GM18511 (cell line): Measurements from ENCODE around the gene HYAL1.

Experiments used
- ATAC-seq: cut with Tn5 transposase; IDR thresholded peaks from one replicate; pipeline ENCODE4 v1.9.1; 2021; ENCODE audit warnings: mild to moderate bottlenecking, moderate library complexity; ENCODE audit not compliant: unreplicated experiment

Gene HYAL1

DNA sequence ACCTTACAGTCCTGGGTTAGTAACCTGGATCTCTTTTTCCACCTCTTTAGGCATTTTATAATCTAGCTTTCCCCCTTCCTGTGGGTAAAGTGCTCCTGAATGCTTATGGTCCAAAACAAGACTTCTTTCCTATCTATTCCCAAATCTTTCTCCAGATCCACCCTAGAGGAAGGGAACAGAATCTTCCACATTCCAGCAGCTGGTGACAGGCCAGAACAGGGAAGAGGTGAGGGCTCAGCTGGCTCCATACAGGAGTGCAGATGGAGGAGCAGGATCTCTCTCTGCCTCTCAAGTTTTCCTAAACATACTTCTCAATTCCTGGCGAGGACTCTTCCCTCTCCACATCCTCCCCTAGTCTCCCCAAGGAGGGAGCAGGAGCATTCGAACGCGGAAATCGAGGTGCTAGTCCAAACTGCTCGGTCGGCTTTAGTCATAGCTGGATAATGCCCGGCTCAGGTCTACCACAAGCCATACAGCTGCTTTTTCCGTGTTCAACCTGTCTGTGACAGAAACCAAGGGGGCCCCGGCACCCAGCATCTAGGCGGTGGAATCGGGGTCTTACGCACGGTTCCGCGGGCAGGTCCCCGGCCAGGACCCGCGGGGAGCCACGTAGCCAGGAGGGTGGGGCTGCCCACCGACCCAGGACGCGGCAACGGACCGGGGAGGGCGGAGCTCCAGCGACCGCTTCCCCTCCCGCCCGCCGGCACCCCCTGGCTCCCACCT lies 33.2 kb upstream of the HYAL1 start:
- ATAC-seq = peak; percentile 35

DNA sequence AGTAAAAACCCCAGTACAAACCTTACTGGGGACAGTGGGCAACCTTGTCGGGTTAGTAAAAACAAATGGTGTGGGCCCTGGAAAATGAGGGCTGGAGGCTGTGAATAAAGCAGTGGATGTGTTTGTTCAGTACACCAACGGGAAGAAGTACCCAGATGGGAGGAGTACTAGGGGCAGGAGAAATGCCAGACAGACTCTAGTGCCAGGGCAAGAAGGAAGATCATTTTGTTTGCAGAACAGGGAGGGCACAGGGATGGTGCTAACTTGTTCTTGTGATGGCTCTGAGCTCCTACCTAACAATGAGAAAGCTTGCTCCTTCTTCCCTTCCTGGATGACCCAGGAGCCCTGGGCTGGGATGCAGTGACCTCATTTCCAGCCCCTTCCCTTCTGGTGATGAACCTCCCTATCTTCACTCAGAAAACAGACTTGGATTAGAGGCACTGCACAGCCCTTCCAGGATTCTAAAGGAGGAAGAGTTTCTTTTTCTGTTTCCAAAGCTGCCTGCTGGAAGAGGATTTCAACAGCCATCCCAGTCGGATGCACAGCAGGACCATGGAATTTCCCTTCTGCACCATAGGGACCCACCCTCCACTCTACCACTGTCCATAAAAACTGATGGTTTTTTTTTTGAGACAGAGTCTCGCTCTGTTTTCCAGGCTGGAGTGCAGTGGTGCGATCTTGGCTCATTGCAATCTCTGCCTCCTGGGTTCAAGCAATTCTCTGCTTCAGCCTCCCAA lies 31.1 kb upstream of the HYAL1 start:
- no peak for ATAC-seq

DNA sequence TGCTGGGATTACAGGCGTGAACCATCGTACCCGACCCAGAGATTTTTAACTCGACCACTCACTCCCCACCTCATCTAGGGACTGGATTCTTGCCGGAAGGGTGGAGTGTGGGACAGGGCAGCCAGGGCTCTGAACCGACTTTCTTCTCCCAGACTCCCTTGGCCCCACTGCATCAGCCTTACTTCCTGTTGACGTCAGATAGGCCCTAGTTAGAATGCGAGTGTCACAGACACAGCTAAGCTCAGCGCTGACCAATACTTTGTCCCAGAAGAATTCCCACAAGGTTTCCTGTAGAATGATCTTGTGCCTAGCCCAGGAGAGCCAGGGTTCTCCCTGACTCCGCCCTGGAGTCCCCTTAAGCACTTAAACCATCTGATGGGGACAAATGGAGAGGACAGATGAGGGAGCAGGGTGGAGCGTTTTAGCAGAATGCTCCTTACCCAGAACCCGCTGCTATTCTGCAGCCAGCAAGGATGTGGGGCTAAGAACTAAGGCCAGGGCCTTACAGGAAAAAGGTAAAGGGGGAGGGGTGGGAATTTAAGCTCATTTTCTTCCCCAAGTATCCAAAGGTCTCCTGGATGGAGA lies 30.5 kb upstream of the HYAL1 start:
- ATAC-seq = no peak

DNA sequence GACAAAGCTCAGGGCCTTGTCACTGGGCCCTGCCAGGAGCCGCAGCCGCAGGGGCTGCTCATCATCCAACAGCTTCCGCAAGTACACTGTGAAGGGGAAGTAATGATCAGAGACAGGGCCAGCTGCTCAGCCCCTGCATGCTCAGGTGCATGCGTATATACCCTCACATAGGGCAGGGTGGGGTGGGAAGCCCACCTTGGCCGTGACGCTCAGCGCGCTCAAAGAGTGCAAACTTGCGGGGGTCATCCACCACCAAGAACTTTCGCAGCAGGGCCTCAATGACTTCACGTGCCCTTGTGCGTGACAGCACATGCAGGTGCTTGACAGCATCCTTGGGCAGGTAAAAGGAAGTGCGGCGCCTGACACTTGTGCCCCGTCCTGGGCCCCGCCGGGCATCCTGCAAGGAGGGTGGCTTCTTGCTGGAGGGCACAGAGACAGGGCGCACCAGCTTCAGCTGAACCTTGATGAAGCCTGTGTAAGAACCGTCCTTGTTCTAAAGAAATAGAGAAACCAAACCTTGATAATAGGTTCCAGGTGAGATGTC lies 28.1 kb upstream of the HYAL1 start:
- no peak for ATAC-seq

DNA sequence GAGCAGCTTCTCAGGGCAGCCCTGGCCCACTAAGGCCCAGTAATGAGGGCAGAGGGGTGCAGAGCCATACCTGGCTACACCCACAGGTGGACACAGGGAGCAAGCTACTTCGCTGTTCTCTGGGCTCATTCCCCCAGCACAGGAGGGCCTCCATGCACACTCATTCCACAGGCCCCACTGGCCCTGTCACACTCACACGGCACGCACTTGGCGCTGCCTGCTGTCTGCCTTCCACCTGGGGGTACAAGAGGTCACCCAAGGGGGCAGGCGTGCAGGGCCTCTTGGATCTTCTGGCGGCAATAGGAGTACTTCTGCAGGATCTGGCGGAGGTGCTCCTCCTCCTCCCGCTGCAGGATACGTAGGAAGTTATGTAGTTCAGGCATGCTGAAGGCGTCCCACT lies 27.0 kb upstream of the HYAL1 start:
- ATAC-seq = no peak

DNA sequence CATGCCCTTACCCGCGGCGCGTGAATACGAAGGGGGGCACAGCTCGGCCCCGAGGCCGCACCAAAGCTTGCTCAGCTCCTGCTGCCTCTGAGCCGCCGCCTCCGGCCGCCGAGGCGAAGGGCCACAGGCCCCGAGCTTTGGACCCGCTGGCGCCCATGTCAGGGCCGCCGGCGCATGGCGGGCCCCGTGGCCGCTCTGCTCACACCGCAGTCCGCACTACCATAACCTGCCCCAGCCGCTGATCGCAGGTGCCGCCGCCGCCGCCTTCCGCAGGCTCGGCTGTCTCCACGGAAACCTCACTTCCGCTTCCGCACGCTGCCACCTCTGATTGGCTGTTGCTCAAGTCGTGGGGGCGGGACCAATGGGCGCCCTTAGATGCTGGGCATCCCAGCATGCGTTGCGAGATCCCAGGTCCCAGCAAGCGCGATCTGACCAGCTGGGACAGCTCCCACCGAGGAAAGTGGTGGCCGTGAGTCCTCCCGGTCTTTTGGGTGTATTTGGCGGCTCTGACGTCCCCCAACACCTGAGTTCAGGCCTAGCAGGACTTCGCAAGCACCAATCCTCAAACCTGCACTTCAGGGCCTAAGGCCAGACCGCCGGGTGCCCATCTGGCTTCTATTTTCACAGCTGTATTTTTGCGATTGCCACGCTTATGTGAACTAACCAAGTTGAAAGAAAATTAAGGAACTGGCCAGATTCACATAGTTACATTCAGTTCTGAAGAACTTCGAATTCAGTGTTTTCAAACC lies 24.7 kb upstream of the HYAL1 start, which contains the start of gene TUSC2:
Gene TUSC2, minus strand, starts transcription at position 281 of the 749 bp plus-strand sequence. Its CDS starts 124 bp downstream, at position 157.
- ATAC-seq = peak; percentile 95

DNA sequence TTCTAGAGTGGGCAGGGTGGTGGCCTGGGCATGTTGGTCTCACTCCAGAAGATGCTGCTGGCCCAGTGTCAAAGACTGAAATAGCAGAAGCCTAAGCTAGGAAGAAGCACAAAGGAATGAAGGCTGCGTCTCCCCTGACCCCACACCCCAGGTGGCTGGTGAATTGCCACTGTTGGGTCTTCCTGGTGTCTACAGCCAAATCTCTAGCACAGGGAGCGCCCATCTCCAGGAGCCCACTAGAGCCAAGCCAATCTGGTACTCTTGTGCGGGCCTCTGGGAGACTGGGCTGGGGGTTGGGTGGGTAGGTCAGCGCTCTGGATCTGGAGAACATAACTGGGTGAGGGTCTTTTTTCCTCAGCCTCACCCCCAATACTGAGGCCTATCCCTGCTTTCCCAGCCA lies 23.8 kb upstream of the HYAL1 start:
- no peak for ATAC-seq

DNA sequence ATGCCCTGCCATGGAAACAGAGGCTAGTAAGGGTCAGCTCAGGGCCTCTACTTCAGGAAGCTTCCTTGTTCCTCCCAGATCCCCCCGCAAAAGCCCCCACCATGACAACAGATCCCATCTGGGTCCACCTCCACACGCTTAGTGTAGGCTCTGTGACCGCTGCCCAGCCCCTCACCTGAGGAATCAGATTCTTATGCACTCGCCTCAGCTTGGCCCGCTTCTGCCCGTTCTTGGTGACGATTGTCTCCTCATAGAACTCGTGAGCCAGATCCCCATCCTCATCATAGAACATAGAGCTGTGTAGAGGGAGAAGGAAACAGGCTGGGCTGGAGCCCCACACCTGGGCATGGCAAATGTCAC lies 22.8 kb upstream of the HYAL1 start:
- ATAC-seq = no peak

DNA sequence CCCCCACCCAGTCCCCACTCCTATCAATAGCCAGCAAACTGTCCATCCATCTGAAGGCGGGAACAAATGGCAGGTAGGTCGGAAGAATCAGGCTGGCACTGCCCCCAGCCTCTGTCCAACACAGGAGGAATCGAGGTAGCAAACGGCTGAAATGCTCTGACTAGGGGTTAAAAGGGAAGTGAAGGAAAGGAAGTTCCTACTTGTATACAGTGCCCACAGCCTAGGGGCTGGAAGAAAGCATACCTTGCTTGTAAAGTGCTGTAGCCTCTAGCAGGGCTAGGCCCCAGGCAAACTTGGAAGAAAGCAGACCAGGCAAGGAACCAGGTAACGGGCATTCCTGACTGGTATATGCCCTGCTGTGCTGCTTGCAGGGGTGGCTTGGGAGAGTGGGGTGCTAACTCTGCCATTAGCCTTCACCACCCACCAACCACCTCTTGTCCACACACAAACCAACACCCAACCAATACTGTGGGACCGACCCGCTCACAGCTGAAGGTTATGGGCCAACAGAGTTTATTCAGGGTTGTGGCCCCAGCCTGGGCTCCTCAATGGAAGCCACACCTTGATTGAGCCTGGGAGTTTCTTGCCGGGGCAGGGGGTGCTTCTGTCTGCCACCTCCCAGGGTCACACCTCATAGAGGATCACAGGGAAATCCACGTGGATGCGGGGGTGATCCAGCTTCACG lies 22.3 kb upstream of the HYAL1 start:
- no peak for ATAC-seq

DNA sequence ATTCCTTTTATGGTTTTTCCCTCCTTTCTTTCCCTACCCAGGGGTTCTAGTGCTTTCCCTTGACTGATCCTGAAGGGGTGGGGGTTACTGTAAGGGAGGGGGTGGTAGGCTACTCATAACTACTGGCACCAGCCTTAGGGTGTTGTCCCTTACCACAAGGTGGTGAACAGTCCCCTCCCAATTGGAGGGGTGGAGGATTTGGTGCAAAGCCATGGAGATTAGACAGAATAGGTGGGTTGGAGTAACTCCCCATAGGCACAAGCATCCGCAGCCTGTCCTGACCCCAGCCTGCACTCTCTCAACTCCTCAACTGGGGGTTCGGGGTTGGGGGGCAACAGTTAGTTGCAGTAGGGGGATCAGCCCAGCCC lies 21.7 kb upstream of the HYAL1 start:
- ATAC-seq = no peak

DNA sequence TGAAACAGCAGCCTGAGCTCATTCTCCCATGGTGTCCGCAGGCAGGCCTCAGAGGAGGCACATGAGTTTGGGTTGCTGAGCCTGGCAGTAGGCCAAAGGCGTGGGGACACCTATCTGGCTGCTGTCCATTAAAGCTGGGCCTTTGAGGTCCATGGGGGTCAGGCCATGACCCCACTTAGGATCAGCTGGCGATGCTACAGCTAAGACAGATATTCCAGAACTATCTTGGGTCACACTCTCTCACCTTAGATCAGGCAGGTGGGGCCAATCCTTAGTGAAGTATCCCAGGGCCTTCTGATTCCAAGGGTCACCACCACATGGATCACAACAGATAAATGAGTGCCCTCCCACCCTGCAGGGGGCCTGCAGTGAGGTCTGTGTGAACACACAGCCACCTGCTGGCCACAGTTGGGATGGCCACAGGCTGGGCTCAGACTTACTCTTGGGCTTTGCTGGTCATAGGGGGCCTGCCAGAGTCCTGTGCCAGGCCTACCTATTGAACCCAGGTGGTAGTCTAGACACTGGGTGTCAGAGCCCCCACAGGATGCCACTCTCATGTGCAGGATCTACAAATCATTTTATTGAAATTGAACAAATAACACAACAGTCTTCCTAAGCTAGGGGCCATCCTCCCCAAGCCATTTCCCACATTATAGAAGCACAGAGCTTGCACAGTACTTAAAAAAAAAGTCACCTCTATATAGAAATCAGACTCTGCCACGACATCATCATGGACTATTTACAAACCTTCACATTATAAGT lies 21.2 kb upstream of the HYAL1 start:
- no peak for ATAC-seq

DNA sequence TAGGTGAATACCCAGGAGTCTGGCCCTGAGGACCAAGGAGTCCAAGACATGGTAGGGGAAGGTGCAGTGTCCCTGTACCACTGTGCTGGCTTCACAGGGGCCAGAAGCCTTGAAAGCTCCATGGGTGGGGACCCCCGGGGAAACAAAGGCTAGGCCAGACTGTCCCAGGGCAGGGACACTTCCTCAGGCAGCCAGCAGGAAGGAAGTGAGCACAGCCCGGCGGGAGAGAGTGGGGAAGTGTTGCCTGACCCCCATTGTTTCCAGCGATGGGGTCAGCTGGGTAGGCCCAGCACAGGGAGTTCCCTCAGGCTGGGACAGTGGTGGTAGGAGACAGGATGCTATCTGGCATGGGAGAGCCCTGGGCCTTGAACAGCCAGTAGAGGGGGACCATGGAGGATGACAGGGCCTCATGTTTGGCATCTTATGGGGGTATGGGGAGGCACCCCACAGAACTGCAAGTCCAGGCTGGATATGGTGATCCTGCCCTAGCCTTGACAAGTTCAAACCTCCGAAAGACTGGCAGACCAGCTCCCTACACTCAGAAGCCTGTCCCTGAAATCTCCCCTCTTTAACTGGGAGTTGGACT lies 20.3 kb upstream of the HYAL1 start:
- ATAC-seq = no peak

DNA sequence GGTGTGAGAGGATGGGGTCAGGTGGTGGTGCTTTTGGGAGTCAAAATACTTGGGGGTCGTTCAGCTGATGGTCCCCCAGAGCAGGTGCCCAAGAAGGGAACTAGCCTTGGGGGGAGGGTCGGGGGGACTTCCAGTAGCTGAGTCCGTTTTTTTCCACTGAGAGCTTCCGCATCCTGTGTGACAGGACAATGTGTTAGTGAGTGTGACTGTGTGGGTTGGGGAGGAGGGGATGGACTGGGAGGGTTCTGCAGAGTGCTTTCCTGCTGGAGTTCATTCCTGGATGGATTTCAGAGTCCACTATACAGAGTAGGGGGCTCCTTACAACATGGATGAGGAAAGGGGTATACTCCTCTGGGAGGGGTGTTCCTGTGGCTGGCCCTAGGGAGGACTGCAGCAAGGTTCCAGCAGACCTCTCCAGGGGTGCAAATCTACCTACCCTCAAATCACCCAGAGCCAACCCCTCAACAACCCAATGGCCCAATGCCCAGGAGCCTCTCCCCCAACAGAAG lies 19.8 kb upstream of the HYAL1 start:
- ATAC-seq = no peak

DNA sequence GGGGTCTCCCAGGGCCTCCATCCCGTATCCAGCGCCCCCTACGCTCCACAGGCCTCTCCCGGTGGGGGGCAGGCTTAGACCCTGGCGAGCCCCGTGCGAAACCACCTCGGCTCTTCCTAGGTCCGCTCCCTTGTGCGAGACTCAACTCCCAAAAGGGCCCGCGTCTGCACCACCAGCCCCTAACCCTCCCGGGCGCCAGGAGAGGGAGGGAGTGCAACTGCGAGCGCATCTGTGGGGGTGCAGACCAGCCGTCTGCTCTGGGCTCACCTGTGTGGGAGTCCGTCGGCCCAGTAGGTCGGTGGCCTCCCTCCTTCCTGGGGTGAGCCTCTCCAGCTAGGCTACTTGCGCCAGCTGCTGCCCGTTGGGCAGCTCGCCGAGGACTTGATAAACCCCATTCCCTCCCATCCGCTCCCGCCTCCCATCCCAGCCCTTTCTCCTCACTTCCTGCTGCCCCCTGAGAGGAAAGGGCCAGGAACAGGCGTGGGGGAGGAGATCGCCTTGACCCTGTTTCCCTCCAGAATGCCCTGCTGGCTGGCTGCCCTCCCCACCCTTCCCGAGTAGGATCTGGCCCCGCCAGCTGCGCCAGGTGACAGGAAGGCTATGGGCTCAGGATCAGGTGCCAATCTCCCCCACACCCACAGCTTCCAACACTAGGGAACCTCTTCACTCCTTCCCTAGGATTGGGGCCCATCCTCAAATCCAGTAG lies 19.2 kb upstream of the HYAL1 start, which contains the start of gene HYAL2:
Gene HYAL2, minus strand, starts transcription at position 360 of the 706 bp plus-strand sequence. CDS start 2,256 bp downstream, outside the sequence.
- ATAC-seq = no peak

DNA sequence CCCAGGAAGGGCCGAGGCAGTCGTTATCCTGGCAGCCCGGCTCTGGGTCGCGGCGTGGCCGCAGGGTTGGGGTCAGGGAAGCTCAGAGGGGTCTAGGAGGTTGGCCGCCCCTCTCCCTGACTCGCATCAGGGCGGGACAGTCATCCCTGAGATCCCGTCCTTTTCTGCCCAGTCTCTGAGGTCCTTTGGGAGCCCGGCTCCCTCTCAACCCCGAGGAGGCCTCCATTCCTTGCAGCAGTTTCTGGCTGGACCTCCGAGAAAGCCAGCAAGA lies 18.7 kb upstream of the HYAL1 start:
- no peak for ATAC-seq

DNA sequence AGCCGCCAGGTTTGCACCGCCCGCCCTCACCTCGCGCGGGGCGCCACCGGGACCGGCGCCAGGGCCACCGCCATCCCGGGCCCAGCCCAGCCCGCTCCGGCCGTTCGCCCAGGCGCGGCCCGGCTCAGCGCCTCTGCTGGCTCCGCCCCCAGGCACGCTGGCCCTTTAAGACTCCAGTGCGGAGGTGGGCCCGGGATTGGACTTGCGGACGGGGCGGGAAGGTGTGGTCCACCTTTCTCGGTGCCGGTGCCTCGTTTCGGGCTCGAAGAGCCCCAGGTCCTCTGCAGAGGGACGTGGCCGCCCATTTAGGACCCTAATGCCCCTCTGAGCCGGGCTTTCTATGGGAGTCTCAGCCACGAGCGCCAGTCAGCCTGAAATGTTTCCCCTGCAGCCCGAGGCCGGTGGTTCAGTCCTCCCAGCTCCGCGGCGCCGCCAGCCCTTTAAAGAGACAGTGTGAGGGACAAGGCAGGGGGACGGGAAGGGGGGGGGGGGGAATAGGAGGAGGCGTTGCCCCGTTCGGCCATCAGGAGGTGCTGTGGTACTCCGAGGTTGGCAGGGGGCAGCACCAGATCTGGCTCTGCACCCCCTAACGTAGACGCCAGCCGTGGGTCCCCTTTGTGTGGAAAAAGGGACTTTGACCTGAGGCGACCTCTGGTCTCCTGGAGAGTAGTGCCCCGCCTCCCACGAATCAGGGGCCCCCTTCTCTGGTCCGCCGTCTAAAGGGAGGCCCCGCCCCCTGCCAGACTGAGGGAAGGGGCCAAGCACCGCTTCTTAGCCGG lies 18.2 kb upstream of the HYAL1 start:
- peak; percentile 85 for ATAC-seq

DNA sequence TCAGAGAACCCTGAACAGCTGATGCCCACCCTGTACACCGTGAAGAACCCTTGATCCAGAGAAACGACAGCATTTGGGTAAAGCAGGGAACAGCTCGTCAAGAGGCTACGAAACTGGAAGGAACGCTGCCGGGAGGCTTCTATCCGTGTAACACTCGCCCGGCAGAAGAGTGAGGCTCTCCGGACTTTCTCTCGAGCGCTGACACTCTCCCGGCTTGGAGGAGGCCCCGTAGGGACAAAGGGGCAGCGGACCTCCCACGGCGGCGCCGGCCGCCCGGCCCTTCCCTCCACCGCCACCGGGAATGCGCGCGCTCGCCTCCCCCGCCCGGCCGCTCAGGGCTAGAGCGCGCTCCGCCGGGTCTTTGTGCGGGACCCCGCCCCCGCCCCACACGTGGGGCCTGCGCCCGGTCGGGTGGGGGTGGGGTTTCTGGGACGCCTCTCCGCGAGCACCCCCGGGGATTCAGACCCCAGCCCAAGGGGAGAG lies 17.5 kb upstream of the HYAL1 start:
- ATAC-seq = peak; percentile 53
